OCI-LY1 (cell line): ENCODE measurements around the gene ABCB11.

Source experiments
- H2AFZ ChIP-seq: fragments of 200-600 bp; sonication (generic), shearing (Covaris generic); 2 replicates; pipeline ENCODE4 v1.6.0; 2014; ENCODE audit warnings: antibody characterized with exemption, mild to moderate bottlenecking, low read length
- H3F3A ChIP-seq: fragments of 200-600 bp; sonication (generic), shearing (Covaris generic); 2 replicates; pipeline ENCODE4 v1.6.0; 2014; ENCODE audit warnings: mild to moderate bottlenecking, antibody characterized with exemption, low read length, moderate library complexity; ENCODE audit not compliant: insufficient read depth
- H3K27ac ChIP-seq: fragments of 200-600 bp; sonication (generic); 2 replicates; pipeline ENCODE4 v1.5.1; 2014; ENCODE audit warnings: low read length, mixed run types, mild to moderate bottlenecking, low read depth; ENCODE audit not compliant: poor library complexity, severe bottlenecking
- H3K27me3 ChIP-seq: fragments of 200-600 bp; sonication (generic); 2 replicates; pipeline ENCODE4 v1.6.0; 2014; ENCODE audit warnings: antibody characterized with exemption, mild to moderate bottlenecking, low read length, moderate library complexity; ENCODE audit not compliant: insufficient read depth
- H3K36me3 ChIP-seq: fragments of 200-600 bp; sonication (generic); 2 replicates; pipeline ENCODE4 v1.6.1; 2014; ENCODE audit warnings: mild to moderate bottlenecking, antibody characterized with exemption, low read length, moderate library complexity, mixed read lengths; ENCODE audit not compliant: insufficient read depth
- H3K4me1 ChIP-seq: fragments of 200-600 bp; sonication (generic); 2 replicates; pipeline ENCODE4 v1.5.1; 2014; ENCODE audit warnings: mild to moderate bottlenecking, low read length, moderate library complexity; ENCODE audit not compliant: insufficient read depth, severe bottlenecking
- H3K4me2 ChIP-seq: fragments of 200-600 bp; sonication (generic), shearing (Covaris generic); 2 replicates; pipeline ENCODE4 v1.6.1; 2014; ENCODE audit warnings: low read length
- H3K4me3 ChIP-seq: fragments of 200-600 bp; sonication (generic); 2 replicates; pipeline ENCODE4 v1.5.1; 2014; ENCODE audit warnings: low read length, low read depth, mild to moderate bottlenecking, mixed read lengths; ENCODE audit not compliant: poor library complexity, severe bottlenecking
- H3K79me2 ChIP-seq: fragments of 200-600 bp; shearing (Covaris generic); 2 replicates; pipeline ENCODE4 v1.6.1; 2016; ENCODE audit warnings: mixed run types, low read length, mixed read lengths; ENCODE audit not compliant: insufficient read depth
- H3K9ac ChIP-seq: fragments of 200-600 bp; sonication (generic), shearing (Covaris generic); 2 replicates; pipeline ENCODE4 v1.6.1; 2014; ENCODE audit warnings: mild to moderate bottlenecking, low read length, mixed read lengths
- H3K9me2 ChIP-seq: fragments of 200-600 bp; sonication (generic), shearing (Covaris generic); 2 replicates; pipeline ENCODE4 v1.6.1; 2014; ENCODE audit warnings: low read depth, mild to moderate bottlenecking, low read length, mixed read lengths
- H3K9me3 ChIP-seq: fragments of 200-600 bp; shearing (Covaris generic); 2 replicates; pipeline ENCODE4 v1.6.1; 2014; ENCODE audit warnings: low read length, mixed read lengths
- H4K20me1 ChIP-seq: fragments of 200-600 bp; sonication (generic), shearing (Covaris generic); 2 replicates; pipeline ENCODE4 v1.6.0; 2016; ENCODE audit warnings: mild to moderate bottlenecking, low read length; ENCODE audit not compliant: insufficient read depth
- EZH2 ChIP-seq: fragments of 200-600 bp; sonication (generic), shearing (Covaris generic); IDR thresholded peaks from 2 replicates; pipeline ENCODE4 v1.8.0; 2017; ENCODE audit warnings: borderline replicate concordance, mixed run types, mild to moderate bottlenecking, antibody characterized with exemption, low read length, moderate library complexity, mixed read lengths
- TF ChIP-seq, protein P1 (sequence below): fragments of 200-600 bp; sonication (generic), shearing (Covaris generic); IDR thresholded peaks from 2 replicates; pipeline ENCODE4 v1.5.1; 2017; ENCODE audit warnings: mild to moderate bottlenecking, antibody characterized with exemption, low read length, moderate library complexity, mixed read lengths

The ABCB11 gene

GRCh38 chr2:168977608-168978007, 53.5 kb downstream of the ABCB11 start:
- Histone ChIP-seq H3K27ac (no peak overlapping the region), H2AFZ (no peak overlapping the region), H3K4me1 (no peaks in the 10 kb centered on the region), H3K79me2 (no peaks in the 10 kb centered on the region), H3K36me3 (no peaks in the 10 kb centered on the region), H3K4me3 (no peak overlapping the region), H3K27me3 (no peaks in the 10 kb centered on the region), H3F3A (no peaks in the 10 kb centered on the region), H3K9me2 (no peaks in the 10 kb centered on the region), H4K20me1 (no peaks in the 10 kb centered on the region), H3K4me2 (no peak overlapping the region), H3K9ac (no peak overlapping the region), H3K9me3 (no peaks in the 10 kb centered on the region)
- TF ChIP-seq, protein P1, sequence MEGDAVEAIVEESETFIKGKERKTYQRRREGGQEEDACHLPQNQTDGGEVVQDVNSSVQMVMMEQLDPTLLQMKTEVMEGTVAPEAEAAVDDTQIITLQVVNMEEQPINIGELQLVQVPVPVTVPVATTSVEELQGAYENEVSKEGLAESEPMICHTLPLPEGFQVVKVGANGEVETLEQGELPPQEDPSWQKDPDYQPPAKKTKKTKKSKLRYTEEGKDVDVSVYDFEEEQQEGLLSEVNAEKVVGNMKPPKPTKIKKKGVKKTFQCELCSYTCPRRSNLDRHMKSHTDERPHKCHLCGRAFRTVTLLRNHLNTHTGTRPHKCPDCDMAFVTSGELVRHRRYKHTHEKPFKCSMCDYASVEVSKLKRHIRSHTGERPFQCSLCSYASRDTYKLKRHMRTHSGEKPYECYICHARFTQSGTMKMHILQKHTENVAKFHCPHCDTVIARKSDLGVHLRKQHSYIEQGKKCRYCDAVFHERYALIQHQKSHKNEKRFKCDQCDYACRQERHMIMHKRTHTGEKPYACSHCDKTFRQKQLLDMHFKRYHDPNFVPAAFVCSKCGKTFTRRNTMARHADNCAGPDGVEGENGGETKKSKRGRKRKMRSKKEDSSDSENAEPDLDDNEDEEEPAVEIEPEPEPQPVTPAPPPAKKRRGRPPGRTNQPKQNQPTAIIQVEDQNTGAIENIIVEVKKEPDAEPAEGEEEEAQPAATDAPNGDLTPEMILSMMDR = no peak
- no peak for TF ChIP-seq EZH2

DNA sequence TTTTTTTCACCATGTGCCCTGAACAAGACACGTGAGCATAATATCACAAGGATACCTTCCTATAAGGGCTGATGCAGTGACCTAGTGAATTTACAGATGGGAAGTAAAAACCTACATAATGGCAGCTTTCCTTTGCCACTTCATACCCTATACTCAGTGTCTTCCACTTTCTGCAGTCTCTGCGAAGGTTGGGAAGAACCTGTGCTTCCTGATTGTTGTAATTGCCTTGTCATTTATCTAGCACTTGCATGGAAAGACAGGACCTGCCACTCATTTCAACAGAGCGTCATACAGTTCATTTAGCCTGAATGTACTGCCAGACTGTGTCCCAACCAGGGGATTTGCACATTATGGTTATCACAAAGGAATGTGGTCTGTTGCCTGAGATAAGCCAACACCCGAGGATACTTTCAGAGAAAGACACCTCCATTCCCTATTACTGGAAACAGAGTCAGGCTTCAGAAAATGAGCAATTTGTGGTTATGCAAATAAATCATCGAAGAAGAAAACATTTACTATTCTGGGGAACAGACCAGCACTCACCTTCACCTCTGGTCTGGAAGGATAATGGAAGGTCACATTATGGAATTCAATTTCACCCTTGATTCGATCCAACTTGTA, 55.0 kb downstream of the ABCB11 start:
- Histone ChIP-seq H3K4me3 (no peak overlapping the region), H3K4me2 (no peak overlapping the region), H3K4me1 (no peaks in the 10 kb centered on the region), H3K27ac (no peak overlapping the region), H3F3A (no peaks in the 10 kb centered on the region), H4K20me1 (no peaks in the 10 kb centered on the region), H3K79me2 (no peaks in the 10 kb centered on the region), H3K9me3 (no peaks in the 10 kb centered on the region), H3K9me2 (no peaks in the 10 kb centered on the region), H3K36me3 (no peaks in the 10 kb centered on the region), H3K27me3 (no peaks in the 10 kb centered on the region), H3K9ac (no peak overlapping the region), H2AFZ (no peak overlapping the region)
- TF ChIP-seq, protein P1 = no peak
- no peak for TF ChIP-seq EZH2

DNA sequence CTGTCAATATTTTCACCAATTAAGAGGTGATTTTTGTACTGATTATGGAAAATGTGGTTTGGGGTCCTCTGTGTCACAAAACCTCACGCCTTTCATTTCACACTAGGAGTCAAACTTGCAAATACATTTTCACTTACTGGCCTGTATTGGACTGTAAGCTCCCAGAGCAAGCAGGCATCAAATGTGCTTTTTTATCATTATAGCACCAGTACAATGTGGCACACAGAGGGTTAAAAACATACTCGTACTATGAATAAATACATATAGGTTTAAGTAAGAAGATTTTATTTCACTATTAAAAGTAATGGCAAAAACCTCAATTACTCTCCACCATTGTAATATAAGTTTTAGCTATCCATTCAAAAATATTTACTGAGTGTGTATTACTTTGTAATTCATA, 56.7 kb downstream of the ABCB11 start:
- Histone ChIP-seq H3K79me2 (no peaks in the 10 kb centered on the region), H3K27ac (no peak overlapping the region), H3K4me2 (no peak overlapping the region), H3K9me2 (no peaks in the 10 kb centered on the region), H3F3A (no peaks in the 10 kb centered on the region), H3K36me3 (no peaks in the 10 kb centered on the region), H3K27me3 (no peaks in the 10 kb centered on the region), H3K4me1 (no peaks in the 10 kb centered on the region), H4K20me1 (no peaks in the 10 kb centered on the region), H3K4me3 (no peak overlapping the region), H3K9ac (no peak overlapping the region), H2AFZ (no peak overlapping the region), H3K9me3 (no peaks in the 10 kb centered on the region)
- TF ChIP-seq, protein P1 = no peak
- no peak for TF ChIP-seq EZH2
